Trophoblast cell (in vitro differentiated cells and primary cell): ENCODE data around the gene ACTR3C.
"Not testable (repeated sequence)": the region's sequence is repeated elsewhere in the genome, so short reads cannot be mapped to it uniquely, and the experiment has no call there.

ENCODE experiments used
- DNase-seq, 2 donors: peaks; one replicate each; pipeline ENCODE4 v3.0.0-alpha.2; 2016
- H2AFZ ChIP-seq: 2 replicates; pipeline ENCODE4 v1.6.1; 2013; ENCODE audit warnings: low read length, moderate library complexity, mild to moderate bottlenecking; ENCODE audit not compliant: insufficient read depth, poor library complexity
- H2AK5ac ChIP-seq: 2 replicates; pipeline ENCODE4 v1.6.1; 2013; ENCODE audit warnings: mild to moderate bottlenecking, low read length
- H2BK120ac ChIP-seq: 2 replicates; pipeline ENCODE4 v1.6.1; 2013; ENCODE audit warnings: low read length, mild to moderate bottlenecking, moderate library complexity; ENCODE audit not compliant: insufficient read depth, poor library complexity
- H2BK12ac ChIP-seq: 2 replicates; pipeline ENCODE4 v1.6.1; 2013; ENCODE audit warnings: mild to moderate bottlenecking, low read length, moderate library complexity
- H2BK5ac ChIP-seq: 2 replicates; pipeline ENCODE4 v1.6.1; 2013; ENCODE audit warnings: low read length, low read depth, moderate library complexity, mild to moderate bottlenecking; ENCODE audit not compliant: poor library complexity
- H3K14ac ChIP-seq: 2 replicates; pipeline ENCODE4 v1.6.1; 2013; ENCODE audit warnings: mild to moderate bottlenecking, low read length
- H3K18ac ChIP-seq: 2 replicates; pipeline ENCODE4 v1.6.1; 2013; ENCODE audit warnings: mild to moderate bottlenecking, low read length
- H3K23ac ChIP-seq: 2 replicates; pipeline ENCODE4 v1.6.1; 2013; ENCODE audit warnings: low read length
- H3K27ac ChIP-seq: 2 replicates; pipeline ENCODE4 v1.5.1; 2013; ENCODE audit warnings: low read depth, mild to moderate bottlenecking, inconsistent platforms, low read length, moderate library complexity
- H3K27me3 ChIP-seq: 2 replicates; pipeline ENCODE4 v1.6.1; 2013; ENCODE audit warnings: inconsistent platforms, mild to moderate bottlenecking, low read length, moderate library complexity; ENCODE audit not compliant: insufficient read depth
- H3K36me3 ChIP-seq, 2 experiments: 1 replicate in 1 of 2; 2 replicates in 1 of 2; pipeline ENCODE4 v1.6.1; 2013; ENCODE audit warnings: low read length in 2 of 2, mild to moderate bottlenecking in 2 of 2, moderate library complexity in 1 of 2; ENCODE audit not compliant: insufficient read depth in 2 of 2, control insufficient read depth in 1 of 2
- H3K4ac ChIP-seq: 2 replicates; pipeline ENCODE4 v1.6.1; 2013; ENCODE audit warnings: low read depth, mild to moderate bottlenecking, low read length, moderate library complexity
- H3K4me1 ChIP-seq, 2 experiments: 1 replicate in 1 of 2; 2 replicates in 1 of 2; pipeline ENCODE4 v1.6.1; 2013; ENCODE audit warnings: low read length in 2 of 2, mild to moderate bottlenecking in 2 of 2, moderate library complexity in 1 of 2; ENCODE audit not compliant: insufficient read depth in 2 of 2, control insufficient read depth in 1 of 2
- H3K4me2 ChIP-seq: 2 replicates; pipeline ENCODE4 v1.6.1; 2013; ENCODE audit warnings: inconsistent platforms, mild to moderate bottlenecking, low read length, moderate library complexity
- H3K4me3 ChIP-seq: 2 replicates; pipeline ENCODE4 v1.5.1; 2013; ENCODE audit warnings: mild to moderate bottlenecking, low read depth, low read length, inconsistent platforms
- H3K79me1 ChIP-seq: one replicate; pipeline ENCODE4 v1.6.1; 2013; ENCODE audit warnings: low read length
- H3K79me2 ChIP-seq: 2 replicates; pipeline ENCODE4 v1.6.1; 2013; ENCODE audit warnings: low read length, mild to moderate bottlenecking; ENCODE audit not compliant: control insufficient read depth, insufficient read depth, poor library complexity
- H3K9ac ChIP-seq: 2 replicates; pipeline ENCODE4 v1.6.1; 2013; ENCODE audit warnings: mild to moderate bottlenecking, low read length
- H3K9me3 ChIP-seq: 2 replicates; pipeline ENCODE4 v1.6.1; 2013; ENCODE audit warnings: low read depth, mild to moderate bottlenecking, control low read depth, inconsistent platforms, low read length; ENCODE audit not compliant: insufficient read depth
- H4K12ac ChIP-seq: 2 replicates; pipeline ENCODE4 v1.6.1; 2013; ENCODE audit warnings: low read depth, mild to moderate bottlenecking, low read length, moderate library complexity
- H4K8ac ChIP-seq: 2 replicates; pipeline ENCODE4 v1.6.1; 2013; ENCODE audit warnings: low read depth, mild to moderate bottlenecking, low read length, moderate library complexity
- H4K91ac ChIP-seq: one replicate; pipeline ENCODE4 v1.6.1; 2013; ENCODE audit warnings: low read depth, mild to moderate bottlenecking, low read length, moderate library complexity
- WGBS: extraction: QIAGEN DNeasy Blood & Tissue Kit; methylation state at CpG from one replicate; pipeline ENCODE4 v1.1.7; 2013; ENCODE audit warnings: missing lambda C conversion rate; ENCODE audit not compliant: insufficient read length, insufficient coverage; ENCODE audit errors: extremely low coverage; 5-methylcytosine and 5-hydroxymethylcytosine counted together

The ACTR3C gene

GRCh38 chr7:150283111-150283510 lies 40.2 kb downstream of the ACTR3C start:
- H3K14ac ChIP-seq, H3K18ac ChIP-seq: not testable (repeated sequence)
- WGBS = no CpG with 5 or more reads among the region's 3 CpGs

GRCh38 chr7:150281681-150282403 lies 41.5 kb downstream of the ACTR3C start:
- not testable (repeated sequence) for H3K27ac ChIP-seq, H3K36me3 ChIP-seq, H2AK5ac ChIP-seq, H3K27me3 ChIP-seq, H2BK5ac ChIP-seq, H3K14ac ChIP-seq, H3K23ac ChIP-seq, H3K4me2 ChIP-seq, H3K79me1 ChIP-seq, H3K9me3 ChIP-seq, H2BK12ac ChIP-seq, H3K9ac ChIP-seq, H2AFZ ChIP-seq, H4K91ac ChIP-seq, DNase-seq, H3K4ac ChIP-seq, H3K4me3 ChIP-seq, H4K12ac ChIP-seq, H3K4me1 ChIP-seq, H3K79me2 ChIP-seq, H4K8ac ChIP-seq, H2BK120ac ChIP-seq, H3K18ac ChIP-seq
- no CpG with 5 or more reads among the region's 25 CpGs for WGBS

More at GRCh38 chr7:150283111-150283510, 40.2 kb downstream of the ACTR3C start:
- H3K79me1 ChIP-seq, H3K27ac ChIP-seq, H3K4me3 ChIP-seq, H3K79me2 ChIP-seq, H2AK5ac ChIP-seq, H2BK12ac ChIP-seq, H3K27me3 ChIP-seq, H3K9ac ChIP-seq, H2AFZ ChIP-seq, DNase-seq, H2BK5ac ChIP-seq, H3K4me2 ChIP-seq, H3K4me1 ChIP-seq, H3K4ac ChIP-seq, H3K23ac ChIP-seq, H3K36me3 ChIP-seq, H3K9me3 ChIP-seq, H4K91ac ChIP-seq, H4K12ac ChIP-seq, H4K8ac ChIP-seq, H2BK120ac ChIP-seq: not testable (repeated sequence)

DNA sequence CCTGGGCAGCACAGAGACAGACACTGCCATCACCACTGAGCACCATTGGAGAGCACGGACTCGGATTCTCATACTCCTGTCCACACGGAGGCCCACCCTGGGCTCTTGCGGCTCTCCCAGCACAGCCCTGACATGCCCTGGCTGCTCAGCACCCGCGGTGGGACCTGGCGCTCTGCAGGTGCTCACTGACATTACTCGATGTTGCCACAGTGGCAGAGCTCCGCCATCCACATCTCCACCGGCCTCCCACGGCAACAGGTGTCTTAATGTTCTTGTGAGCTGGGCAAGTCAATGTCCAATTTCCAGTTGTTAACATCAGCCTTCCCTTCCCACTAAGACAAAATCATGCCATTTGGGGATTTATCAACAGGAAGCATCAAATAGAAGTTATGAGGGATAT lies 45.0 kb downstream of the ACTR3C start:
- WGBS = no CpG with 5 or more reads among the region's 11 CpGs
- not testable (repeated sequence) for H3K79me2 ChIP-seq, H2AFZ ChIP-seq, H3K79me1 ChIP-seq, H2BK5ac ChIP-seq, H3K18ac ChIP-seq, H3K4me1 ChIP-seq, H2BK12ac ChIP-seq, H3K4ac ChIP-seq, H3K14ac ChIP-seq, H3K9me3 ChIP-seq, H3K27ac ChIP-seq, H3K27me3 ChIP-seq, H4K12ac ChIP-seq, H4K91ac ChIP-seq, H3K9ac ChIP-seq, H3K36me3 ChIP-seq, H2BK120ac ChIP-seq, H4K8ac ChIP-seq, H3K4me2 ChIP-seq, DNase-seq, H2AK5ac ChIP-seq, H3K23ac ChIP-seq, H3K4me3 ChIP-seq

- not testable (repeated sequence) for H3K4me3 ChIP-seq, H4K12ac ChIP-seq, H3K14ac ChIP-seq, H3K27ac ChIP-seq, H3K4me1 ChIP-seq, H3K9ac ChIP-seq, H3K9me3 ChIP-seq, H2AFZ ChIP-seq, H3K36me3 ChIP-seq, H3K4ac ChIP-seq, H3K27me3 ChIP-seq, H4K8ac ChIP-seq, H3K18ac ChIP-seq, H2BK120ac ChIP-seq, H2BK5ac ChIP-seq, H3K79me1 ChIP-seq, H3K23ac ChIP-seq, H2AK5ac ChIP-seq, H3K4me2 ChIP-seq, H3K79me2 ChIP-seq, H2BK12ac ChIP-seq, H4K91ac ChIP-seq
- WGBS = no CpG with 5 or more reads among the region's 6 CpGs
- peak in 1 of 2 donors; percentile 44 for DNase-seq
These were observed 47.1 kb downstream of the ACTR3C start for GRCh38 chr7:150276132-150276695.
